ENCODE results near the gene ZMYND11. TPM values are rescaled to one million over a fixed set of nuclear protein-coding genes. Genes with fewer than 3 reads are reported as not detected.

ZMYND11 gene
- 38.7 and 51.6 TPM in 2 replicates for total RNA-seq (2016; rRNA removed; fragmentation: Illumina TruSeq; extraction: Trizol)
- 41.7 and 43.0 TPM in 2 replicates for total RNA-seq (2016; cell fraction: cytosol; rRNA removed; fragmentation: Illumina TruSeq; extraction: Trizol; ENCODE audit: low read depth)
- total RNA-seq (2016; cell fraction: insoluble cytoplasmic fraction; rRNA removed; fragmentation: Illumina TruSeq; extraction: Trizol), result 39.7 and 45.5 TPM in 2 replicates
- total RNA-seq (2016; cell fraction: membrane; rRNA removed; fragmentation: Illumina TruSeq; extraction: Trizol), result 41.4 and 46.8 TPM in 2 replicates
- 26.0 and 28.1 TPM in 2 replicates for total RNA-seq (2016; cell fraction: nucleus; rRNA removed; fragmentation: Illumina TruSeq; extraction: Trizol)
- polyA plus RNA-seq (2011; rRNA removed), result 14.4 and 17.5 TPM in 2 replicates
- polyA plus RNA-seq (2011; cell fraction: cytosol; rRNA removed), result 7.1 and 10.5 TPM in 2 replicates
- 15.3 and 16.1 TPM in 2 replicates for polyA plus RNA-seq (2011; cell fraction: nucleus; rRNA removed)
- polyA plus RNA-seq (2012), result 20.6 and 22.6 TPM in 2 replicates
- polyA plus RNA-seq (2016; cell fraction: cytosol; fragmentation: Illumina TruSeq; extraction: Trizol; ENCODE audit: low read depth), result 6.9 and 7.8 TPM in 2 replicates
- polyA plus RNA-seq (2016; cell fraction: insoluble cytoplasmic fraction; fragmentation: Illumina TruSeq; extraction: Trizol; ENCODE audit: low read depth), result 49.4 TPM in 2 replicates
- 19.0 and 22.8 TPM in 2 replicates for polyA plus RNA-seq (2016; cell fraction: membrane; fragmentation: Illumina TruSeq; extraction: Trizol; ENCODE audit: low read depth)
- 38.6 and 42.2 TPM in 2 replicates for polyA plus RNA-seq (2016; cell fraction: nucleus; fragmentation: Illumina TruSeq; extraction: Trizol; ENCODE audit: insufficient read depth, low read depth)
- polyA minus RNA-seq (2011; rRNA and poly(A)+ RNA removed; ENCODE audit: low replicate concordance), result 10.0 and 17.5 TPM in 2 replicates
- polyA minus RNA-seq (2011; cell fraction: cytosol; rRNA and poly(A)+ RNA removed), result 14.3 and 19.5 TPM in 2 replicates
- 14.9 and 19.9 TPM in 2 replicates for polyA minus RNA-seq (2011; cell fraction: nucleus; rRNA and poly(A)+ RNA removed)
- Bru-seq, nascent RNA, result percentile 78 among the genes with signal in this experiment
- percentile 77 among the genes with signal in this experiment for BruChase-seq, experiment 1, labeled RNA remaining after a 6-hour chase
- percentile 80 among the genes with signal in this experiment for BruChase-seq, experiment 2, labeled RNA remaining after a 2-hour chase
- long read RNA-seq, experiment 1, partial matches to known transcripts, result 5 of 9 reads
- long read RNA-seq, experiment 1, other reads (novel, unspliced or antisense), result 4 of 9 reads
- long read RNA-seq, experiment 2, partial matches to known transcripts, result 3 of 53 reads
- long read RNA-seq, experiment 2, other reads (novel, unspliced or antisense), result 49 of 53 reads

DNA sequence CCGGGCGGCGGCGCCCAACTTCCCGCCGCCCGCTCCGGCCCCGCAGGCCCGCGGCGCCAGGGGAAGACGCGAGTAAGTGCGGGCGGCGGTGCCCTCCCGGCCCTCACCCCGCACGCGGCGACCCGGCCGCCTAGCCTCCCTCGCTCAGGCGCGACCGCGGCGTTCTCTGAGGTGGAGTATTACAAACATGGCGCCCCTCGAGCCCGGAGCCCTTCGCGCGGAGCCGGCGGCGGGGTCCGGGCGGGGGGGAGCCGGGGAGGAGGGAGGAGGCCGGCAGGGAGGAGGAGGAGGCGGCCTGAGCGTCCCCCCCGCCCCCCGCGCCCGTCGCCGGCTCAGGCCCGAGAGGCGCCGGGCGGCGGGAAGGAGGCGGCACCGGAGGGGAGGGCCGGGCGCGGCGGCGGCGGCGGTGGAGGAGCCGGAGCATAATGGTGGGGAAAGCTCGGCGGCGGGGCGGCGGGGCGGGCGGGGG is at the start of gene ZMYND11:
TSS of gene ZMYND11 (plus strand) at position 324 of the 469 bp plus-strand sequence. CDS start 44,558 bp downstream, outside the sequence.
- WGBS (ENCODE audit: low lambda C conversion rate), result 5% methylated on average over 13 of the region's 73 CpGs
- in situ Hi-C loops (cut with HindIII; ENCODE audit: extremely low pct_ligation_motif_present, low pct_unique_long_range_greater_than_20kb) (no loop called here), intact Hi-C loops (cut with micrococcal nuclease; ENCODE audit: unreplicated experiment) (no loop called here)
- peak within 1 kb of the TSS; percentile 58 to 78 (median 67) for H3K4me3 ChIP-seq (replicated peaks in 1 of 3; ENCODE audit: insufficient read depth in 1 of 3, low read depth in 2 of 3, low read length in 3 of 3)
- H3K27ac ChIP-seq (ENCODE audit: extremely low read length, insufficient read depth, low read length), result peak within 1 kb of the TSS; percentile 86
- H3K27me3 ChIP-seq (ENCODE audit: control insufficient read depth in 1 of 2, insufficient read depth in 2 of 2, low read length in 2 of 2), result no peaks in the 10 kb centered on the region
- no peaks in the 10 kb centered on the region for H3K9me3 ChIP-seq (ENCODE audit: low read length)
- peaks cover 7% of the 10 kb centered on the region; the same call in 1 of the 2 replicates for H4K20me1 ChIP-seq (ENCODE audit: insufficient read depth, low read length)
- ATAC-seq, result peak; percentile 15
- no peaks in the 10 kb centered on the region for H3K36me3 ChIP-seq (replicated peaks in 1 of 2; ENCODE audit: control insufficient read depth in 1 of 2, insufficient read depth in 2 of 2, low read length in 2 of 2)
- peak within 1 kb of the TSS; percentile 94 for H3K4me2 ChIP-seq (ENCODE audit: low read depth, low read length)
- peaks cover 54% of the 10 kb centered on the region for H3K4me1 ChIP-seq (ENCODE audit: insufficient read depth, low read length)
- ChIA-PET CTCF (ENCODE audit: low intra/inter-chr PET ratio, low total read pairs) (no interaction called here), POLR2A (no interaction called here)
- DNase-seq (ENCODE audit: low spot score), result no peak
- no peak for FAIRE-seq
- no TSS peak for BruUV-seq (replicated peaks)
- H3K9ac ChIP-seq (ENCODE audit: insufficient read depth, low read depth, low read length), result peak within 1 kb of the TSS; percentile 97
- peaks cover 48% of the 10 kb centered on the region for H3K79me2 ChIP-seq (ENCODE audit: insufficient read depth, low read length)
- H2AFZ ChIP-seq (ENCODE audit: low read length), result peak within 1 kb of the TSS; percentile 8
- peak; percentile 58 for TF ChIP-seq POLR2G (IDR thresholded peaks at IDR 0.05; ENCODE audit: low read depth, low read length)
- TF ChIP-seq RARG (CRISPR knock-in tag; IDR thresholded peaks at IDR 0.05; ENCODE audit: low read depth), result no peak
- TF ChIP-seq ZNF563 (CRISPR knock-in tag; IDR thresholded peaks at IDR 0.05), result peak; percentile 74
- no peak for TF ChIP-seq ZC3H13 (CRISPR knock-in tag; IDR thresholded peaks at IDR 0.05)
- TF ChIP-seq TCF7L2 (IDR thresholded peaks at IDR 0.05; ENCODE audit: low read depth, low read length), result no peak
- TF ChIP-seq ZNF562 (CRISPR knock-in tag; IDR thresholded peaks at IDR 0.05; ENCODE audit: borderline replicate concordance), result no peak
- TF ChIP-seq ZKSCAN8 (CRISPR knock-in tag; IDR thresholded peaks at IDR 0.05; ENCODE audit: borderline replicate concordance), result no peak
- no peak for TF ChIP-seq TBP (CRISPR knock-in tag; IDR thresholded peaks at IDR 0.05)
- TF ChIP-seq, protein P1, sequence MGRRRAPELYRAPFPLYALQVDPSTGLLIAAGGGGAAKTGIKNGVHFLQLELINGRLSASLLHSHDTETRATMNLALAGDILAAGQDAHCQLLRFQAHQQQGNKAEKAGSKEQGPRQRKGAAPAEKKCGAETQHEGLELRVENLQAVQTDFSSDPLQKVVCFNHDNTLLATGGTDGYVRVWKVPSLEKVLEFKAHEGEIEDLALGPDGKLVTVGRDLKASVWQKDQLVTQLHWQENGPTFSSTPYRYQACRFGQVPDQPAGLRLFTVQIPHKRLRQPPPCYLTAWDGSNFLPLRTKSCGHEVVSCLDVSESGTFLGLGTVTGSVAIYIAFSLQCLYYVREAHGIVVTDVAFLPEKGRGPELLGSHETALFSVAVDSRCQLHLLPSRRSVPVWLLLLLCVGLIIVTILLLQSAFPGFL (CRISPR knock-in tag; IDR thresholded peaks at IDR 0.05), result no peak
- no peak for TF ChIP-seq KMT2A (CRISPR knock-in tag; IDR thresholded peaks at IDR 0.05)
- no peak for TF ChIP-seq DR1 (CRISPR knock-in tag; IDR thresholded peaks at IDR 0.05)
- peak; percentile 16 for TF ChIP-seq AGO2 (optimal IDR thresholded peaks at IDR 0.05; ENCODE audit: low read depth, low read length)
- TF ChIP-seq GPN1 (CRISPR knock-in tag; IDR thresholded peaks at IDR 0.05; ENCODE audit: borderline replicate concordance), result no peak
- no peak for TF ChIP-seq TFDP1 (CRISPR knock-in tag; IDR thresholded peaks at IDR 0.05; ENCODE audit: borderline replicate concordance)
- TF ChIP-seq, protein P2, sequence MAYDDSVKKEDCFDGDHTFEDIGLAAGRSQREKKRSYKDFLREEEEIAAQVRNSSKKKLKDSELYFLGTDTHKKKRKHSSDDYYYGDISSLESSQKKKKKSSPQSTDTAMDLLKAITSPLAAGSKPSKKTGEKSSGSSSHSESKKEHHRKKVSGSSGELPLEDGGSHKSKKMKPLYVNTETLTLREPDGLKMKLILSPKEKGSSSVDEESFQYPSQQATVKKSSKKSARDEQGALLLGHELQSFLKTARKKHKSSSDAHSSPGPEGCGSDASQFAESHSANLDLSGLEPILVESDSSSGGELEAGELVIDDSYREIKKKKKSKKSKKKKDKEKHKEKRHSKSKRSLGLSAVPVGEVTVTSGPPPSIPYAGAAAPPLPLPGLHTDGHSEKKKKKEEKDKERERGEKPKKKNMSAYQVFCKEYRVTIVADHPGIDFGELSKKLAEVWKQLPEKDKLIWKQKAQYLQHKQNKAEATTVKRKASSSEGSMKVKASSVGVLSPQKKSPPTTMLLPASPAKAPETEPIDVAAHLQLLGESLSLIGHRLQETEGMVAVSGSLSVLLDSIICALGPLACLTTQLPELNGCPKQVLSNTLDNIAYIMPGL (CRISPR knock-in tag; IDR thresholded peaks at IDR 0.05; ENCODE audit: borderline replicate concordance in 1 of 2, low read depth in 1 of 2), result no peak
- no peak for TF ChIP-seq KLF12 (CRISPR knock-in tag; IDR thresholded peaks at IDR 0.05; ENCODE audit: borderline replicate concordance)

All from HepG2 (cell line).